MM.1S (cell line): ENCODE measurements around the gene GNPDA1.

Experiments used
- CTCF ChIP-seq: fragments of 300-600 bp; sonication (generic); IDR thresholded peaks from 2 replicates; pipeline ENCODE4 v1.5.1; 2016; ENCODE audit warnings: antibody characterized with exemption, low read length, mixed read lengths
- EZH2 ChIP-seq: fragments of 300-600 bp; sonication (generic); optimal IDR thresholded peaks from 2 replicates; pipeline ENCODE3; 2017; ENCODE audit warnings: low read depth, mild to moderate bottlenecking, antibody characterized with exemption, low read length, mixed read lengths

GRCh38 chr5:142053426-142054151, 40.8 kb upstream of the GNPDA1 start:
- no peak for TF ChIP-seq CTCF
- TF ChIP-seq EZH2 = no peak
